ENCODE measurements around the gene KAZN. TPM values are rescaled to one million over a fixed set of nuclear protein-coding genes. Genes with fewer than 3 reads are reported as not detected.
A peak's percentile ranks its signal among the peaks of the same experiment; 100 is the strongest.

KAZN gene
- total and polyA plus RNA-seq, 3 donors from 2014 or later: 12.1 to 14.6 (median 13.8) TPM

DNA sequence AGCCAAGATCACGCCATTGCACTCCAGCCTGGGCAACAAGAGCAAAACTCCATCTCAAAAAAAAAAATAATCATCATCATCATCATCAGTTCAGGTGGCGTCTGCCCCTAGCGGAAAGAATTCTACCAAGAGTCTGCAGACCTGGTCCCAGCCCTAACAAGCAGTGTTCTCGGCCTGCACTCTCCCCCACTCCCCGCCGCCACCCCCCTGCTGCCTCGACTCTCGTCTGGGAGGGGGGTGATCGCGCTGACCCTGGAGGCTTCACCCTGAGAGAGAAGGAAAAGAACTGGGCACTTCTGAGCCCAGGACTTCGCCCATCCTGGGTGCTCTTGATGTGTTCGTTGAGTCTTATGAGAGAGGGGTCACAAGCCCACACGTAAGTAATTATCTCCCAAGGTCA, 394.9 kb downstream of the KAZN start:
- Histone ChIP-seq H3K36me3 (ENCODE audit: low read depth, missing control alignments) (no peaks in the 10 kb centered on the region), H3K27me3 (no peaks in the 10 kb centered on the region), H3K27ac (no peak overlapping the region), H3K9me3 (no peaks in the 10 kb centered on the region), H3K4me3 (no peak overlapping the region), H3K4me1 (peaks cover 7% of the 10 kb centered on the region)
- 76 to 86% methylated on average over 13 of the region's 13 CpGs for WGBS, 2 donors
- TF ChIP-seq, protein P1, sequence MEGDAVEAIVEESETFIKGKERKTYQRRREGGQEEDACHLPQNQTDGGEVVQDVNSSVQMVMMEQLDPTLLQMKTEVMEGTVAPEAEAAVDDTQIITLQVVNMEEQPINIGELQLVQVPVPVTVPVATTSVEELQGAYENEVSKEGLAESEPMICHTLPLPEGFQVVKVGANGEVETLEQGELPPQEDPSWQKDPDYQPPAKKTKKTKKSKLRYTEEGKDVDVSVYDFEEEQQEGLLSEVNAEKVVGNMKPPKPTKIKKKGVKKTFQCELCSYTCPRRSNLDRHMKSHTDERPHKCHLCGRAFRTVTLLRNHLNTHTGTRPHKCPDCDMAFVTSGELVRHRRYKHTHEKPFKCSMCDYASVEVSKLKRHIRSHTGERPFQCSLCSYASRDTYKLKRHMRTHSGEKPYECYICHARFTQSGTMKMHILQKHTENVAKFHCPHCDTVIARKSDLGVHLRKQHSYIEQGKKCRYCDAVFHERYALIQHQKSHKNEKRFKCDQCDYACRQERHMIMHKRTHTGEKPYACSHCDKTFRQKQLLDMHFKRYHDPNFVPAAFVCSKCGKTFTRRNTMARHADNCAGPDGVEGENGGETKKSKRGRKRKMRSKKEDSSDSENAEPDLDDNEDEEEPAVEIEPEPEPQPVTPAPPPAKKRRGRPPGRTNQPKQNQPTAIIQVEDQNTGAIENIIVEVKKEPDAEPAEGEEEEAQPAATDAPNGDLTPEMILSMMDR (IDR thresholded peaks at IDR 0.05): no peak
- TF ChIP-seq POLR2A (IDR thresholded peaks at IDR 0.05): no peak
- intact Hi-C loops (cut with DNase I; ENCODE audit: low total_unique reads): no loop called here
- DNase-seq: no peak

DNA sequence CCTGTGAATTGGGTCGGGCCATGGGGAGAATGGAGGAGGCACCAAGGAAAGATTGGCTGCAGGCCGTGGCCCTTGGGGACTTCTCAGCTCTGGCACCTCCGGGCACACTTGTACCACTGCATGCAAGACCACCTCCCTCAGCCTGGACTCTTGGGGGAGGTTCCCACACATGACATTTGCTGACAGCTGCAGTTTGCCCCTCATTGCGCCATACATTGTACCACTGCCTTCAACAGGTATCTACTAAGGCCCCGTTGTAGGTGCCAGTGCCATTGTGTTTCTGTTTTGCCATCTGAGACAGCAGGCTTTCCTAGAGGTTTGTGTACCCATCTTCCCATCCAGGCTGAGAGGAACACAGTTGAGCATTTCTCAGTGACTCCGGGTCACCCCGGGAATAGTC, 395.7 kb downstream of the KAZN start:
- TF ChIP-seq, protein P1 (IDR thresholded peaks at IDR 0.05): no peak
- no peak for TF ChIP-seq POLR2A (IDR thresholded peaks at IDR 0.05)
- H3K4me1 ChIP-seq: peaks cover 5% of the 10 kb centered on the region
- H3K27ac ChIP-seq: no peak overlapping the region
- intact Hi-C loops (cut with DNase I; ENCODE audit: low total_unique reads): no loop called here
- DNase-seq: no peak
- no peaks in the 10 kb centered on the region for H3K9me3 ChIP-seq
- no peaks in the 10 kb centered on the region for H3K27me3 ChIP-seq
- no peak overlapping the region for H3K4me3 ChIP-seq
- WGBS, 2 donors: 89% methylated on average over 7 of the region's 7 CpGs
- no peaks in the 10 kb centered on the region for H3K36me3 ChIP-seq (ENCODE audit: low read depth, missing control alignments)

DNA sequence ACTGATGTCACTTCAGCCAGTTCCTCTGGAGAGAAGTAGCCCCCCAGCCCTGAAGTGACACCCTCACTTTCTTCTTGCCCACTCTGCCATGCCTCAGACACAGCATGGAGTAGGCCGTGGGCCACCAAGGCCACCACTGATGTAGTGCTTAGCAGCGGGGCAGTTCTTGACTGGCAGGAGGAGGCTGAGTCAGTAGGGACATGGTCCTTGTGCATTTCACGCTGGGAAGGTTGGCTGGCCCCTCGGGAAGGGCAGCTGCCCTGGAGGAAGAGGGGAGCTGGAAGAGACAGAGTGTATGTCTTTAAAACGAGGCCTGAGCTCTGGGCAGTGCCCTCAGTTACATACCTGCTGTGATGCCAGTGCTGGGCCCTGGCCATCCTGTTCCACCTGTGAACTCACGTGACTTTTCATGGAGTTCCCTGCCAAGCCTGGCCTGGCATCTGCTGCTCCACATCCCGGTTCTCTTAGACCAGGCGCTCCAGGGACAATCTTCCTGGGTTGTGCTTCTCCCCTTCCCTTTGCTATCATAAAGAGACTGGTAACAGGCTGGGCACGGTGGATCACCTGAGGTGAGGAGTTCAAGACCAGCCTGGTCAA, 396.5 kb downstream of the KAZN start:
- 87 to 94% methylated on average over 9 of the region's 9 CpGs for WGBS, 2 donors
- no peak for TF ChIP-seq POLR2A (IDR thresholded peaks at IDR 0.05)
- TF ChIP-seq, protein P1 (IDR thresholded peaks at IDR 0.05): no peak
- Histone ChIP-seq H3K27me3 (no peaks in the 10 kb centered on the region), H3K27ac (peak overlapping the region in 1 of 2 donors; percentile 36), H3K9me3 (no peaks in the 10 kb centered on the region), H3K4me3 (no peak overlapping the region), H3K4me1 (peaks cover 9% of the 10 kb centered on the region), H3K36me3 (ENCODE audit: low read depth, missing control alignments) (no peaks in the 10 kb centered on the region)
- intact Hi-C loops (cut with DNase I; ENCODE audit: low total_unique reads): no loop called here
- no peak for DNase-seq

DNA sequence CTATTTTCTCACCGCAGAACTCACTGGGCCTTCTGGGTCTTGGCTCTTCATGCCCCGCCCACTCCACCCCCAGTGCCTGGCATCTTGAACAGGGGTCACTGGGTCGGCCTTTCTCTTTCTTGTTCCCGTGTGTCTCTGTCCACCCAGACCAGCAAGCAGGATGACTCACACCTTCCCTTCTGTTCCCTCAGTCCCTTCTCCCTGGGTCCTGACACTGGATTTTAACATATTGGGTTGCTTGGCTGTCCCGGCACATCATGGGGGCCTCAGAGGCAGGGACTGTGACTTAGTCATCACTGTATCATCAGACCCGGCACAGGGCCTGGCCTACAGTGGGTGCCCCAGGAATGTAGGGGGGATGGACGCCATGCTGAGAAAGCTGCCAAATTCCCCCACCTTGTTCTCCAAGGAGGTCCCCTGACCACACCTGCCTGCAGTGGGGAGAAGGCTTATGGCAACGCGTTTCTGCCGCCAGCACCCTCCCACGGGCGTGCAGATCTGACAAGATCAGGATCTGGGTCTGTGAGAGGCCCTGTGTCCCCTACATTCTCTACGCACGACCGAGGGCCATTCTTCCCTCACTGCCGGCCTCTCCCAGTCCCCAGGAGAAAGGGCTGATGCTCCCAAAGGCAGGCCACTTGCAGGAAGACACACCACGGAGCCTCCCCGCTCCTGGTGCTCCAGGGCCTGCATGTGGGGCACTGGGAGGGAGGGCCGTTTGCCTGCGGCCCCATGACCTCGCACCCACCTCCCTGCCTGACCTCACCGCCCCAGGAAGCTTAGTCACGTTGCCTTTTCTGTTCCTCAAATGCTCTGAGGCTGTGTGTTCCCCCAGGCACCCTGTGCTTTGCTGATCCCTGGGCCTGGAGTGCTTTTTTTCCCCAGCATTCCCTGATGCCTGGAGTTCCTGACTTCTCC, 397.9 kb downstream of the KAZN start:
- WGBS, 2 donors: 70 to 75% methylated on average over 23 of the region's 23 CpGs
- H3K27ac ChIP-seq: peak overlapping the region in 1 of 2 donors; percentile 36
- H3K4me1 ChIP-seq: peaks cover 9% of the 10 kb centered on the region
- TF ChIP-seq, protein P1 (IDR thresholded peaks at IDR 0.05): no peak
- TF ChIP-seq POLR2A (IDR thresholded peaks at IDR 0.05): no peak
- no peaks in the 10 kb centered on the region for H3K27me3 ChIP-seq
- no peak for DNase-seq
- no peak overlapping the region for H3K4me3 ChIP-seq
- intact Hi-C loops (cut with DNase I; ENCODE audit: low total_unique reads): no loop called here
- no peaks in the 10 kb centered on the region for H3K9me3 ChIP-seq
- no peaks in the 10 kb centered on the region for H3K36me3 ChIP-seq (ENCODE audit: low read depth, missing control alignments)

Measured in testis (tissue), 3 donors.